Ascending aorta (tissue), 2 donors: ENCODE results near the gene TMED3. TPM values are rescaled to one million over a fixed set of nuclear protein-coding genes. Genes with fewer than 3 reads are reported as not detected.

ENCODE experiments used
- DNase-seq, 2 donors: peaks; one replicate each; pipeline ENCODE4 v3.0.0-alpha.2; 2019; ENCODE audit warnings: low spot score in 2 of 2
- H3K27ac ChIP-seq, 2 donors: fragments of 200-600 bp; sonication (generic); one replicate each; pipeline ENCODE4 v1.5.1; 2016 to 2017; ENCODE audit warnings: mild to moderate bottlenecking in 1 of 2
- H3K27me3 ChIP-seq: fragments of 200-600 bp; sonication (generic); one replicate; pipeline ENCODE4 v1.5.1; 2017
- H3K36me3 ChIP-seq, 2 donors: fragments of 200-600 bp; sonication (generic); one replicate each; pipeline ENCODE4 v1.5.1; 2016
- H3K4me1 ChIP-seq, 2 donors: fragments of 200-600 bp; sonication (generic); one replicate each; pipeline ENCODE4 v1.5.1; 2016 to 2017; ENCODE audit warnings: mild to moderate bottlenecking in 1 of 2
- H3K4me3 ChIP-seq, 2 donors: fragments of 200-600 bp; sonication (generic); one replicate each; pipeline ENCODE4 v1.5.1; 2016 to 2017; ENCODE audit warnings: mild to moderate bottlenecking in 1 of 2
- H3K9me3 ChIP-seq, 2 donors: fragments of 200-600 bp; sonication (generic); one replicate each; pipeline ENCODE4 v1.5.1; 2016
- intact Hi-C: fragments of 100-400 bp; cut with DNase I; formaldehyde crosslinking; loops from one replicate; pipeline ENCODE4 v1.15.1; 2023
- total RNA-seq: library from RNA; depleted of rRNA; stranded (reverse); fragments of >200 nt; gene quantifications from one replicate; pipeline ENCODE4 v1.1.0, GENCODE V29; 2016
- TF ChIP-seq, protein P1 (sequence below), 3 experiments: fragments of 200-600 bp in 2 of 3; fragments of 450-650 bp in 1 of 3; sonication (generic) in 2 of 3; IDR thresholded peaks; one replicate each; pipeline ENCODE4 v1.5.1; 2016 to 2019; ENCODE audit warnings: antibody characterized with exemption in 3 of 3, mild to moderate bottlenecking in 1 of 3, moderate library complexity in 1 of 3

The TMED3 gene
- total RNA-seq, 1 donor from 2014 or later, result 83.7 TPM

DNA sequence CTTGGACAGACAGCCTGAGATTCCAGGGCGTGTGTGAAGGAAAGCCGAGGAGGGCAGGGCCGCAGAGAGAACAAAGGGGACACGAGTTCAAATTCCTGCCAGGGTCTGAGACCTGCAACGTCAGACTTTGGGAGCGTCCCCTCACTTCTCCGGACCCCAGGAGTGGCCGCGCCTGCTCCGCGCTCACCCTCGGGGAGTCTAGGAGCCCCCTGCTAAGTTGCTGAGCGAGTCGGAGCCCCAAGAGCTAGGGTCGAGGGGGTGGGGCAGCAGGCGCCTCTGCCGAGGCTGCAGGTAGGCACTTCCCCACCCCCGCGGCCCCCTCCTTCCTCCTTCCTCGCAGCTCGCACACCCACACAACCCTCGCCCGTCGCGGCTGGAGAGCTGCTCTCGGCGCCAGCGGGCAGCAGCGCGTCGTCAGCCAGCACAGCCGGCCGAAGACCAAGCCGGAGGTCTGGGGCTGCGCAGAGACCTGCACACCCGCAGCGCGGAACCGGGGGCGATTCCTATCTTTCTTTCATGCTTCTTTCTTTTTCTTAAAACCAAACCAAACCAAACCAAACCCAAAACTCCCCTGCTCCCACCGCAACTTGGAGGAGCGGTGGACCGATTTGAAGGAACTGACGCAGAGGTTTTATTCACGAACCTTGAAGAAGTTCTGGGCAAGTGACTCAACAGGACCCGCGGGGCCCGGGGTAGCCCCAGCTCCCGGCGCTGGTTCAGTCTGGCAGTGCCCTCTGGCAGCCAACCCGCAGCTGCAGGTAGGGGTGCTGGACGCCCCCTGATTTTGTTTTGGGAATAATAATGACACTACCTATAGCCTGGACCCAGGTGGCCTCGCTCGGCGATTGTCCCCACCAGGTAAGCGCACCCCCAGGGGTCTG, 28.3 kb upstream of the TMED3 start, which contains the start of gene ANKRD34C:
Gene ANKRD34C, plus strand, starts transcription at position 352 of the 881 bp plus-strand sequence. CDS start 10,563 bp downstream, outside the sequence.
- no peak for DNase-seq
- H3K27me3 ChIP-seq, result no peaks in the 10 kb centered on the region
- intact Hi-C loops, result no loop called here
- TF ChIP-seq, protein P1, sequence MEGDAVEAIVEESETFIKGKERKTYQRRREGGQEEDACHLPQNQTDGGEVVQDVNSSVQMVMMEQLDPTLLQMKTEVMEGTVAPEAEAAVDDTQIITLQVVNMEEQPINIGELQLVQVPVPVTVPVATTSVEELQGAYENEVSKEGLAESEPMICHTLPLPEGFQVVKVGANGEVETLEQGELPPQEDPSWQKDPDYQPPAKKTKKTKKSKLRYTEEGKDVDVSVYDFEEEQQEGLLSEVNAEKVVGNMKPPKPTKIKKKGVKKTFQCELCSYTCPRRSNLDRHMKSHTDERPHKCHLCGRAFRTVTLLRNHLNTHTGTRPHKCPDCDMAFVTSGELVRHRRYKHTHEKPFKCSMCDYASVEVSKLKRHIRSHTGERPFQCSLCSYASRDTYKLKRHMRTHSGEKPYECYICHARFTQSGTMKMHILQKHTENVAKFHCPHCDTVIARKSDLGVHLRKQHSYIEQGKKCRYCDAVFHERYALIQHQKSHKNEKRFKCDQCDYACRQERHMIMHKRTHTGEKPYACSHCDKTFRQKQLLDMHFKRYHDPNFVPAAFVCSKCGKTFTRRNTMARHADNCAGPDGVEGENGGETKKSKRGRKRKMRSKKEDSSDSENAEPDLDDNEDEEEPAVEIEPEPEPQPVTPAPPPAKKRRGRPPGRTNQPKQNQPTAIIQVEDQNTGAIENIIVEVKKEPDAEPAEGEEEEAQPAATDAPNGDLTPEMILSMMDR (IDR thresholded peaks at IDR 0.05), result no peak
- H3K4me1 ChIP-seq, result no peaks in the 10 kb centered on the region
- H3K27ac ChIP-seq, result no peak within 1 kb of the TSS
- no peaks in the 10 kb centered on the region for H3K36me3 ChIP-seq
- no peaks in the 10 kb centered on the region for H3K9me3 ChIP-seq
- no peak within 1 kb of the TSS for H3K4me3 ChIP-seq

GRCh38 chr15:79283252-79284048, 27.5 kb upstream of the TMED3 start:
- Histone ChIP-seq H3K4me3 (no peak overlapping the region), H3K4me1 (no peaks in the 10 kb centered on the region), H3K9me3 (no peaks in the 10 kb centered on the region), H3K36me3 (no peaks in the 10 kb centered on the region), H3K27ac (no peak overlapping the region), H3K27me3 (no peaks in the 10 kb centered on the region)
- TF ChIP-seq, protein P1 (IDR thresholded peaks at IDR 0.05), result no peak
- DNase-seq, result no peak
- intact Hi-C loops, result no loop called here

DNA sequence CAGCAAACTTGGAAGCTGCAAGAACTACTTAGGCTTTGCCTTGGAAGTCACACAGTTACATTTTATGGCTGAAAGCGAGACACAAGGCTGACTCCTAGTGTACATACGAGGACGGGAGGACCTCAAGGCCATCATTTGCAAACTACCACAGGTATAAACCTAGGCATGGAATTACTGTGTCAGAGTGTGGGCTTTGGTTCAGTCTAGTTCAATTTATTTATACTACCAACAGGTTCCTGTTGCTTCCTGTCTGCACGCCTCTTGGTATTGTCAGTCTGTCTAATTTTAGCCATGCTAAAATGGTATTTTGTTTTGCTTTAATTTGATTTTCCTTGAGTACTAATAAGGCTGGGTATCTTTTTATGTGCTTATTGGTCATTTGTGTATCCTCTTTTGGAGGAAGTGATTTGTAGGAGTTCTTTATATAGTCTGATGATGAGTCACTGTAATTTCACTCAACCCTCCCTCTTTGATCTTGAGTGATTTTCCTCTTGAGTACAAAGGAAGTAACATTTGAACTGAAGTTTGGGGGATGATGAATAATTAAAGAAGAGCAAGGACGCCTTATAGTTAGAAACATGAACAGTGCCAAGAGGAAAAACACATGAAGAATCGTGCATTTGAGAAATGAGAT, 20.2 kb upstream of the TMED3 start:
- no peak for DNase-seq
- Histone ChIP-seq H3K4me3 (no peak overlapping the region), H3K36me3 (no peaks in the 10 kb centered on the region), H3K27ac (no peak overlapping the region), H3K4me1 (no peaks in the 10 kb centered on the region), H3K27me3 (no peaks in the 10 kb centered on the region), H3K9me3 (no peaks in the 10 kb centered on the region)
- intact Hi-C loops, result no loop called here
- TF ChIP-seq, protein P1 (IDR thresholded peaks at IDR 0.05), result no peak

DNA sequence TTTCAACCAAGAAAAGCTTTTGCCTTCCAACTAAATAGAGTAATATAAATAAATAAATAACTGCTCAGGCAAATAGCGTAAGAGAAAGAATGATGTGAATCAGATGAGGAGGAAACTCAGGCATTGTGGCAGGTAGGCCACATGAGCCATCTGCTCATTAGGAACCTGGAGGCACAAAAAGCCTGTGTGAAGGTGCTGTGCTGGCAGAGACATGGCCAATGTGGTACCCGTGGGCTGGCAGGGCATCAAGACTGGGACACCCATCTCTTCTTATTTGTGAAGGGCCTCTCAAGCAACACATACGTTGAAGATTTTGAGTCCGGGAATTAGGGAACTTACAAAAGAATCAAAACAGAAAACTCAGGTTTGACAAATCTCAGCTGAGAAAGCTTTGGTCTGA, 18.9 kb upstream of the TMED3 start:
- Histone ChIP-seq H3K27ac (no peak overlapping the region), H3K4me3 (no peak overlapping the region), H3K27me3 (no peaks in the 10 kb centered on the region), H3K36me3 (no peaks in the 10 kb centered on the region), H3K9me3 (no peaks in the 10 kb centered on the region), H3K4me1 (no peaks in the 10 kb centered on the region)
- intact Hi-C loops, result no loop called here
- no peak for DNase-seq
- TF ChIP-seq, protein P1 (IDR thresholded peaks at IDR 0.05), result no peak

GRCh38 chr15:79294075-79294474, 16.8 kb upstream of the TMED3 start:
- Histone ChIP-seq H3K4me1 (no peaks in the 10 kb centered on the region), H3K4me3 (no peak overlapping the region), H3K36me3 (no peaks in the 10 kb centered on the region), H3K27ac (no peak overlapping the region), H3K9me3 (no peaks in the 10 kb centered on the region), H3K27me3 (no peaks in the 10 kb centered on the region)
- DNase-seq, result no peak
- TF ChIP-seq, protein P1 (IDR thresholded peaks at IDR 0.05), result no peak
- intact Hi-C loops, result no loop called here
